Measurements from ENCODE around the gene SNAPC4.

- TF ChIP-seq EZH2 (IDR thresholded peaks at IDR 0.05; ENCODE audit: borderline replicate concordance, insufficient read depth, low read length, poor library complexity, severe bottlenecking) (no peak), CTCF (IDR thresholded peaks at IDR 0.05; ENCODE audit: poor library complexity, severe bottlenecking) (no peak)
Measured at GRCh38 chr9:136432591-136432990, 32.6 kb upstream of the SNAPC4 start.

All from neural cell (in vitro differentiated cells).